Measurements from ENCODE around the gene YJEFN3.

YJEFN3 gene, protein sequence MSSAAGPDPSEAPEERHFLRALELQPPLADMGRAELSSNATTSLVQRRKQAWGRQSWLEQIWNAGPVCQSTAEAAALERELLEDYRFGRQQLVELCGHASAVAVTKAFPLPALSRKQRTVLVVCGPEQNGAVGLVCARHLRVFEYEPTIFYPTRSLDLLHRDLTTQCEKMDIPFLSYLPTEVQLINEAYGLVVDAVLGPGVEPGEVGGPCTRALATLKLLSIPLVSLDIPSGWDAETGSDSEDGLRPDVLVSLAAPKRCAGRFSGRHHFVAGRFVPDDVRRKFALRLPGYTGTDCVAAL

DNA sequence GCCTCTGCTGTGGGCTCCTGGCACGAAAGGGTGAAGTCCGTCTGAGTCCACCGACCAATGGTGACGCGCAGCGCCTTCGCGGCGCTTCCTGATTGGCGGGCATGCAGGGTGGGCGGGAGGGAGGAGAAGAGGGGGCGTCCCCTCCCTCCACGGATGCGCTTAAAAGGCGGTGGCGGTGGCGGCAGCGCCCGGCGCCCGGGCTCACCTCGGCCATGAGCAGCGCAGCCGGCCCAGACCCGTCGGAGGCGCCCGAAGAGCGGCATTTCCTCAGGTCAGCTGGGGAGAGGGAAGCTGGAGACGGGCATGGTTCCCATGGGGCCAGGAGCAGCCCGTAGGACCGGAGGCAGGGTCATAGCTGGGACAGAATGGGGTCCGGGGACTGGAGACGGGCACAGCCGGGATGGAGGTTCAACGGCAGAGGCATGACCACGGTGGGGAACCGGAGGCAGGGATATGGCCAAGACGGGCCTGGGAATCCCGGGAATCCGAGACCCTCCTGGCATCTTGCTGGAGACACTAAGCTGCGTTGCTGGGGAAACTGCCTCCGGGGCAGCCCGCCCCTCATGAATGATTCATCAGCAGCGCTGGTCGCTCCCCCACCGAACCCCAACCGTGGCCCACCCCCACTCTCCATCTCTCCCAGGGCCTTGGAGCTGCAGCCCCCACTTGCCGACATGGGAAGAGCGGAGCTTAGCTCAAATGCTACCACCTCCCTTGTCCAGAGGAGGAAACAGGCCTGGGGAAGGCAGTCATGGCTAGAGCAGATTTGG is at the start of gene YJEFN3:
TSS of gene YJEFN3 (plus strand) at position 191 of the 770 bp plus-strand sequence. CDS start at position 213, 22 bp downstream.
- DNase-seq (ENCODE audit: low spot score): no peak

DNA sequence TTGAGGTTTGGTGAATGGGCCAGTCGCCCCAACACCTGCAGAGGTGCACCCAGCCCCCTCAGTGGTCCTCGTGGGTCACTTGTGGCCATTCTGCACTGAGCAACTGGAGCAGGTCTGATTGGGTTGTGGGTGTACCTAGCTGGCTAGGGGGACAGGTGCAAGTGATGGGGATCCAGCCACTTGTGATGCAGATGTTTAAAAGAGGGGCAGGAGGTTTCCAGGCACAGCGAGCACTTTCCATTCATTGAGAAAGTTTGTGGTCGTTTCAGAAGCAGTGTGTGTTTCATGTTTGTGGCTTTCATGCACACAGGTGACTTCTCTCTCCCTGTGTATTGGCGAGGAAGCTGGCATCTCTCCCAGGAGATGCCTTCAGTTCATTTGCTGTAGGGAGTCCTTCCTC is 48.0 kb upstream of the YJEFN3 start:
- no peak for DNase-seq (ENCODE audit: low spot score)

DNA sequence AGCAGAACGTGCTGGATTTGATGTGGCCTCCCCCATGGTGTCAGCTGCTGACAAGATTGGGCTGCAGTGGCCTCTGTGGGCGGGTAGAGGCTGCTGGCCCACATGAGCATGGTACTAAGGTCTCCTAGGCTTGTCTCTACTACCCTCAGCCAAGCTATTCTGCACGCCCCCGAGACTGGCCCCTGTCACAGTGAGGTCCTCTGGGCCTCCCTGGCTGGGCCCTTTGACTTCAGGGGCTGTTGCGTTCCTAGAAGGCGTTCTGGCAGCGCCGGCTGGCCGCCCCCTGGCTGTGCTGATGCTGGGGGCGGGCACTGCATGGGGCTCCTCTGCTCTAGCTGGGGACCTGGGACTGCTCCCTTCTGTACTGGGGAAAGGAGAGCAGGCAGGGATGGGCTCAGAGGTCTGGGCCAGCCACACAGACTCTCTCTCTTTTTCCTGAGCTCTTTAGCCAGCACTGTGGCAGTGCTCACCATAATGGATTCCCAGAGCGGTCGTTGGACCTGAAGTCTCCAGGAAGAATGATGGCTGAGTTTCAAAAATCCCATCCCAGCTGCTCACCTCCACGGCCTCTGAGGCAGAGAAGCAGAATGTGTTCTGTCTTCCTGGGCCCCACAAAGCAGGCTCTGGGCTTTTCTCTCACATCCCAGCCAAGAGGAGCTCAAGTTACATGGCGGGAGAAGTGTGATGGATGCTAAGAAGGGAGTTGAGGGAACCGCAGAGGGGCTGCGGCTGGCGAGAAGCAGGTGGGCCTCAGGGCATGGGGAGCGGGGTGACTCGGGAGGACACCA is 45.7 kb upstream of the YJEFN3 start:
- no peak for DNase-seq (ENCODE audit: low spot score)

DNA sequence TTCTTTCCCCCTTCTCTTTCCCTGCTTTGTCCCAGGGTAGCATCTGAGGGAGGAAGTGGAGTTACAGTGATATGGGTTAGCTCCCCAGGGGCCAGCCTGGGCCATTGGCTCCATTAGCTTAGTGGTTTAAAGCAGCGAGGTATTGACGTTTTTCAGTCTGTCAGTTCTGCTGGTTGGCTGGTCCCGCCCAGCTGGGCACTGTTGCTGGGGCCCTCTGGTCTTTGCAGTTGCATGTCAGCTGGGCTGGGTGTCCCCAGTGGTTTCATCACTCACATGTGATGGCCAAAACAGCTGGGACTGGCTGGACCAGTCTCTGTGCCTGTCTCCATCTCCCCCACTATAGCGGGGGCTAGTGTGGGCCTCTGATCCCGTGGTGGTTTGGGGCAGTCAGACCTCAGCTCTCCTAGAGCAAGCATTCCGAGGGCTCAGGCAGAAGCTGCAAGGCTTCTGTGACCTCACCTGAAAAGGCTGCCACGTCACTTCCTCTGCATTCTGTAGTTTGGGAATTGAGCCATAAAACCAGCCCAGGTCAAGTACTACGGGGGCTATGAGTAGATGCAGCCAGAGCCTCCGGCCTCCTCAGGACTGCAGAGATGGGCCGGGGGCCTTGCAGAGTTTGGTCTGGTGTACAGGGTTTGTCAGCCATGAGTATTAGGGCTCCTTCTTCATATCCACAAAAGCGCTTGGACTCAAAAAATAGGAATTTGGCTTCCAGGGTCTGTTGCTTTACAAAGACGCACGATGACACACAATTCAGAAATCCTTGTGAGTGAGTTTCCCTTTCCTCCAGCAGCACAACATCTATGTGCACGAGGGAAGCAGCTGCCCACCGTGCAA is 43.3 kb upstream of the YJEFN3 start:
- no peak for DNase-seq (ENCODE audit: low spot score)

DNA sequence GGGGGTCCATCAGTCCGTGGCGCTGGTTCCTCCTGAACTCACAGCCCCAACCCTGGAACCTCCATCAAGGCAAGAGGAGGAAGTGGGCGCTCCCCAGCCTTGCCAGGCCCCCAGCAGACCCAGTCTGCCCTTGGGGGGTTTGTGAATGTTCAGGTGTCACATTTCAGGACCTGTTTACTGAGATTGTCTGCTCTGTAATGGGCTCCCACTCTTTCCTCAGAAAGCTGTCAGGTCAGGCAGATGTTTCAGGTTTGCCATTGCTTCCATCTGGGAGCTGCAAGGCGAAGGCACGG is 42.8 kb upstream of the YJEFN3 start:
- no peak for DNase-seq (ENCODE audit: low spot score)

DNA sequence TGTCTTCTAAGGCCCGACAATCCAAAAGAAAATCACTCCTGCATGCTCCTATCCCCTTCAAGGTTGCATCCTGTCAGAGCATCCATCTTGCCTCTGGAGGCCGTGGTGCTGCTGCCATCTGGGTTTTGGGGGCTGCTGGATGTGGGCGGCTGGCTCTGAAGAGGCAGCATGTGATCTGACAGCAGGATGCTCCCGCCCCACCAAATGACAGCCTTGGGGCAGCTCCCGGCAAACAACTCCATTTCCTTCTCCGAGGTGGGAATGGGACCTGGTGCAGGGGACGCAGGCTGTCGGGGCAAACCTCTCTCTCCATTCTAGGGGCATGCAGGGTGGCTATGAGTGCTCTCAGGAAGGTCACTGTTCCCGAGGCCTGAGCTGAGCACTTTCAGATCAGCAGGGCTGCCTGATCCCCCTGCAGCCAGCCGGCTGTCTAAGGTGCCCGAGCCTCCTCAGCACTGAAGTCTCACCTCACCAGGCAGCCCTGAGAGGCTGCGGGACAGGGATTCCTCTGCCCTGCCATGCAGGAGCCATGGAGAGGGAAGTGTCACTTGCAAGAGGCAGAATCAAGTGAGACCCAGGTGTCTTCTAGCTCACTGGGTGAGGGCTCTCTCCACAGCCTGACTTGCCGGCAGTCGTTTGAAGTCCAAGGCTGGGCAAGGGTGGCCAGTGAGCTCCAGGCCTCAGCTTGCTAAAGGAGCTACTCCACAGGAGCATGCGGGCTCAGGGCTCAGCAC is 42.2 kb upstream of the YJEFN3 start:
- no peak for DNase-seq (ENCODE audit: low spot score)

DNA sequence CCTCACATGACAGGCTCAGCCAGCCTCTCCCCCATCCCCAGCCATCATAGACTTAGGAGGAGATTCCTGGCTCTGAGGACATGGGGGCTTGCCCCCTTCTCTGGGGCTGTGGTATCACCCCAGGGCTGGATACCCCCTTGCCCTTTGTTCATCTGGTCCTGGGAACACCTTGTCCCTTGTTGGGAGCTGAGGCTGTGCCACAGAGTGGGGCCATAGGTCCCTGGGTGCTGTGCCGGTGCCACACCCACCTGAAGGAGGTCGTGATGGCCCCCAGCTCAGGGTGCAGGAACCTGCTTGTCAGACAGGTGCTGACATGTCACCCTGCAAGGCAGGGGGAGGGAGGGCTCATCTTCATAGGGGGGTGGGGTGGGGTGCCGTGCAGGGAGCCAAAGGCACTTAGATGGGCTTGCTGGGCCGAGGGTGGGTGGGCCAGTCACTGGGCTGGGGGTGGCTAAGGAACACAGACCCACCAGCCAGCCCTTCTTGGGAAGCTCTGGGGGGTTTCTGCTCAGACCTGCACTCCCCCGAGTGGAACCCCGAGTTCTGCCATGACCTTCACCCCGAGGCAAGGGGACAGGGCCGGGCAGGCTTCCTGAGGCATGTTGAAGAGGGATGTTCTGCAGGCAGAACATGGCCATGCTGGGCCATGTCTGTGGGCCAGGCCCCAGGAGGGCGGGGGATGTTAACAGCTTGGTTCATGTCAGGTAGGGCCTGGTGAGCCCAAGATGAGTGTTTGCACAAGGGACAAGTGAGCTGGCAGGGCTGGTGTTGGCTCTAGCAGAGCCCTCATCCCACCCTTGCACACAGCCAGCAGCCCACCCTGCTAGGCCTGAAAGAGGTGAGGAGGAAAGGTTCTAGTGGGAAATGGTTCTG is 41.4 kb upstream of the YJEFN3 start:
- DNase-seq (ENCODE audit: low spot score): no peak

DNA sequence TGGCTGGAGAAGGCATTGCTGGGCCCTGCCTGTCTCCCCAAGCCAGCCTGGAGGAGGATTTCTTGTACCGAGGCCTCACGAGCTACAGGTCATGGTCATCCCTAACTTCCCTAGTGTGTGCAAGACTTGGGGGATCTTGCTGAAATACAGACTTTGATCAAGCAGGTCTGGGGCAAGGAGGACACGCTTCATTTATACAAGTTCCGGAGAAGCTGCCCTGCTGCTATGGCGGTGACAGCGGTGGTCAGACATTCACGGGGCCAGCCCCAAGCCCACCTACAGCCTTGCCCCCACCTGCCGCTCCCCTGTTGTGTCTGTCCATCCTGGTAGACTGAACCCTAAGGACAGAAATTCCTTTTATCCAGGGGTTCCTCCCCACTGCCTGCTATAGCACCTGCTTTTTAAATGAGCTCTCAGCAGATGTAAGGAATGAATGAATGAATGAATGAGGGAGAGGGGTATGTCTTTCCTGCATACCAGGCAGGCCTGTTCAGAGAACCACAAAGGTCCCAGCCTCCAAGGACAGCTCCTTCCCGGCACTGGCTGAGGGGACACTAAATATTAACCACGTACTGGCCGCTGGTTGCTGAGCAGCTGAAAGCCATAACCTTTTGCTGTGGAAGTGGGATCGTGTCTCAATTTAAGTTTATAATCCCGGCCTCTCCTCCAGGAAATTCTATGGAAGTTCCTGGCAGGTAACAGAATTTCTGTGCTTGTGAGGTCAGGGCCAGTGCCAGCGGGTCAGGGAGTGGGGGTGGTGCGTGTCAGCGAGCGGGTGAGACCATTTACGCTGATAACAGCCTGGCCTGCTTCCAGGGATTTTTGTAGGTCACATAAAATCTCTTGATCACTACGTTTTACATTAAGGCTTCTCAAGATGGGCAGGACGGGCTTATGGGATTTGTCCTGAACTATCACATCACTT is 40.5 kb upstream of the YJEFN3 start:
- no peak for DNase-seq (ENCODE audit: low spot score)

DNA sequence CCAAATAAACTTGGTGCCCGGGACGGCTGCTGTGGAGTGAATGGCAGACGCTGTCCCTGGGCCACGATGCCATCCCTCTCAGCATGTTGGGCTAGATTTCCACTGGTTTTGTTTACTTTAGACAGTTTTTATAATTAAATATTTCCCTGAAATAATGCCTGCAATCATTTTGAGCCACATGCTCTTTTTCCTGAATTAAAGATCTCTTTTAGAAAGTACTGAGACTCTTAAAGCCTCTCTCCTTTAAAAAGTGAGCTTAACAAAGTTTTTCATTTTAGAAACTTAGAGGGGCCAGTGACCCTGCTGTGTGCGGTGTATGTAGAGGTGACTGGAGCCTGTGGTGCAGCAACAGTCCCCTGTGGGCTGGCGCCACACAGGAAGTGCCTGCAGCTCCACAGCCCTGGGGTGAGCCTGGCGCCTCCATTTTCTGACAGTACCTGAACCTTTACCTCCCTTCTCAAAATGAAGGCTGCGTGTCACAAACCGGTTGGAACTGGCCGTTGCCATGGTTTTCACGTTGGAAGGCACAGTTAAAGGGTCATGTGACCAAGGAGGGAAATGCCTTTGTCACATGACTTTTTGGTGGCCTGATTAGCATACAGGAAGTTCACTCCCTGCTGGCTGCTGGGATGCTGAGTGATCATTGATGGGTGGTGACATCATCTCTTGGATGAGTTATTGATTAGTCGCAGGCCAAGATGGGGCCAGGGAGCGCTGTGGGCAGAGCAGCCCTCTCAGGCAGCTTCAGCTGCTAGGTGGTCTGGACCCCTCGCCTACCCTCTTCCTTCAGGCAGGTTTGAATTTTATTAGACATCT is 39.6 kb upstream of the YJEFN3 start:
- peak; percentile 96 for DNase-seq (ENCODE audit: low spot score)

DNA sequence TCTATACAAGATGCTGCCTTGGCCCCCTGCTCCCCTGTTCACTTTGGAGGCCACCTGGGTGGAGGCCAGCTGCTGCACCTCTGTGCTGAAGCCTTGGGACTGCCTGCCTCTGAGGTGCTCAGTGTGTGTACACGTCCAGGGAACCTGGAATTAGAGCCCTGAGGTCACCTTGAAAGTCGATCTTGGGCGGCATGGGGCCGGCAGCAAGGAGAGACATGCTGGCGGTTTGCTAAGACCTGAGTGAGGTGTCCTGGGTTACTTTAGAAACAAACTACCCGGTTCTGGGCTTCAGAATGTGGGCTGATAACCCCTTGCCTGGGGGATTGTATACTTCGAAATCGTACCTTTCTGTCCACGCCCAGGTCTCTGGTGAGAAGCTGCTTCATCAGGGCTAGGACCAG is 38.9 kb upstream of the YJEFN3 start:
- no peak for DNase-seq (ENCODE audit: low spot score)

DNA sequence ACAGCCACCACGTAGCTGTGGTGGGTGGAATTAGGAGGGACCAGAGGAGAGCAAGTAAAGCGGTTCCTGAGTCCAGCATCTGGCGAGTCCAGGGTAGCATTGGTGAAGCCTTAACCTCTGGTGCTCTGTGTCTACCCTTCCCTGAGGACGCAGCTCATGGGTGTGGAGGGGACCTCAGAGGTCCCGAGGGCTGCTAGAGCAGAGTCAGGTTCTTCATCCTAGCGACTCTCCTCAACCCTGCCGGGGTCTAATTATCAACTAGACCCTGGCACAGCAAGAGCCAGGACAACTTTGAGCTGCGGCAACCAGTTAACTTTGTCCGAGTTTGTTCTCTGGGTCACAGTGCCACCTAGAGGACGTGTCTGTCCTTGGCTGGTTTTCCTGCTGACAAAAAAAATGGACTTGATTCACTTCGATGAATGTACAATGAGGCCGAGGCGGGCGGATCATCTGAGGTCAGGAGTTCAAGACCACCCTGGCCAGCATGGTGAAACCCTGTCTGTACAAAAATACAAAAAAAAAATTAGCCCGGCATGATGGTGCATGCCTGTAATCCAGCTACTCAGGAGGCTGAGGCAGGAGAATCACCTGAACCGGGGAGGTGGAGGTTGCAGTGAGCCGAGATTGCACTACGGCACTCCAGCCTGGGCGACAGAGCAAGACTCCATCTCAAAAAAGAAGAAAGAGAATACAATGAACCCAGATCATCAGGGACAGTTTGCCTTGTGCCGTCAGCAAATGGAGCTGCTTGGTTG is 38.3 kb upstream of the YJEFN3 start:
- DNase-seq (ENCODE audit: low spot score): peak; percentile 86

DNA sequence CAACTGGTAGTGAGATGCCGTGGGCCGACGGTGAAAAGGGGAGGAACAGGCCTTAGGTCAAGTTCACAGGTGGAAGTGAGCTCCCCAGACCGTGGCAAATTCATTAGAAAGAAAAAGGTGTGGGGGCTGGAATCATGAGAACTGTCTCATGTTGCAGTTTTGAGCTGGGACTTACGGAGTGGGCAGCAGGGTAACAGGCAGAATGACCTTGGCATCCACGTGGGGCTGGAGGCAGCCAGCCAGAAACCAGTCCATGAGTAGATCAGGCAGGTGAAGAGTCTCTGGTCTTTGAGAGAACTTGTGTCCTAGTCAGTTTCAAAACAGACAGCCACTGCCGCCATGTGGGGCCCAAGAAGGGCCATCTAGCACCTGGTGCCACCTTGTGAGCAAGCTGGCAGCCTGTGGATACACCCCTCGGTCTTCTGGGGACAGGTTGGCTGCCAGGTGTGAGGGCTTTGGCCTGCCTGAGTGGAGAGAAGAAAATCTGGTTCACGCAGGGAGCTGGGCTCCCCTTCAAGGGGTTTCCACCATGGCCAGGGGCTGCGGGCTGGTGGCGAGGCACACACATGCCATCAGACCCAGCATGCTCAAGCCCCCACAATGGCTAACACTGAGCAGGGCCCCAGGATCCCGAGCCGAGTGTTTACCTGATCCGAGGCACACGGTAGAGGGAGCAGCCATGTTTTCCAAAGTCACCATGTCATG is 37.2 kb upstream of the YJEFN3 start:
- DNase-seq (ENCODE audit: low spot score): no peak

DNA sequence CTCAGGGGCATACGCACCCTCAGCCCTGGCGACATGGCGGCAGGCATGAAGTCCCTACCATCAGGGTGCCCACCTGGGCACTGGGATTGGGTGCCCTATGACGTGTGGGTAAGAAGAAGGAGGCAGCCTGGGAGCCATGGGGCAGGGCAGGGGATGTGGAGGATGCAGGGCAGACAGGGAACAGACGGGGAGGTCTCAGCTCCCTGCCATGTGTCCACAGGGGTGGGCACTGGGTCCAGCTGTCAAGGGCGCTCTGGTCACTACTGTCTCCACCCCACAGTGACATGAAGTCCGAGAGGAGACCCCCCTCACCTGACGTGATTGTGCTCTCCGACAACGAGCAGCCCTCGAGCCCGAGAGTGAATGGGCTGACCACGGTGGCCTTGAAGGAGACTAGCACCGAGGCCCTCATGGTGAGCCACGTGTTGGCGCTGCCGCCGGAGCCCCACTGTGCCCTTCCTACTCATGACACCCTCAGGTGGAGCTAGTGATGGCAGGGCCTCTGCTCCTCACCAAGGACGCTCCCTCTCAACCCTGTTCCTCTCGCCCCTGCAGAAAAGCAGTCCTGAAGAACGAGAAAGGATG is 36.6 kb upstream of the YJEFN3 start:
- DNase-seq (ENCODE audit: low spot score): no peak

DNA sequence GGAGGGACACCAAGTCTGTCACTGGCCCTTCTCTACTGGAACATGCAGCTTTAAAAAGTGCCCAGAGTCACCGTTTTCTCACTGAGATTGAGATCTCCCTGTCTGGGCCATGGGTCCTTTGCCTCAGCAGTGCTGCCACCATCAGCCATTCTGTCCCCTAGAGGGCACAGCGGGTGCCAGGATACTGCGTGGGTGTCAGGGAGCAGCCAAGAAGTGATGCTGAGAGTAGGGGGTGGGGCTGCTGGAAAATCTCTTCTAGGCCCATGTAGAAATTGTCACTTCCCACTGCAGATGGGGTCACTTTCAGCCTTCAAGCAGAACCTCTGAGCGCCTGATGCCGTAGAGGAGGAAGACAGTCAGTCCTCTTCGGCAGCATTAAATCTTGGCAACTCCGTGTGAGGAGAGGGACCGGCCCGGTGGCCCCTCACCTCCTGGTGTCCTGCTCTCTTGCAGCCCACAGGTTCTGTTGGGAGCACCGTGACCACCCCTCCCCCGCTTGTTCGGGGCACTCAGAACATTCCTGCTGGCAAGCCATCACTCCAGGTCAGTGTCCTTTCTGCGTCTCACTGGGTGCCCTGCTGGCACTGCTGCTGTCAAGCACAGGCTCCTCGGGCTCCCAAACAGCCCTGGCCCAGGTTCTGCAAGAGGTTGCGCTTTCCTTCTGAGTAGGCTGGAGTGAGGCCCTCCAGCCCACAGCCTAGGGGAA is 34.7 kb upstream of the YJEFN3 start:
- no peak for DNase-seq (ENCODE audit: low spot score)

DNA sequence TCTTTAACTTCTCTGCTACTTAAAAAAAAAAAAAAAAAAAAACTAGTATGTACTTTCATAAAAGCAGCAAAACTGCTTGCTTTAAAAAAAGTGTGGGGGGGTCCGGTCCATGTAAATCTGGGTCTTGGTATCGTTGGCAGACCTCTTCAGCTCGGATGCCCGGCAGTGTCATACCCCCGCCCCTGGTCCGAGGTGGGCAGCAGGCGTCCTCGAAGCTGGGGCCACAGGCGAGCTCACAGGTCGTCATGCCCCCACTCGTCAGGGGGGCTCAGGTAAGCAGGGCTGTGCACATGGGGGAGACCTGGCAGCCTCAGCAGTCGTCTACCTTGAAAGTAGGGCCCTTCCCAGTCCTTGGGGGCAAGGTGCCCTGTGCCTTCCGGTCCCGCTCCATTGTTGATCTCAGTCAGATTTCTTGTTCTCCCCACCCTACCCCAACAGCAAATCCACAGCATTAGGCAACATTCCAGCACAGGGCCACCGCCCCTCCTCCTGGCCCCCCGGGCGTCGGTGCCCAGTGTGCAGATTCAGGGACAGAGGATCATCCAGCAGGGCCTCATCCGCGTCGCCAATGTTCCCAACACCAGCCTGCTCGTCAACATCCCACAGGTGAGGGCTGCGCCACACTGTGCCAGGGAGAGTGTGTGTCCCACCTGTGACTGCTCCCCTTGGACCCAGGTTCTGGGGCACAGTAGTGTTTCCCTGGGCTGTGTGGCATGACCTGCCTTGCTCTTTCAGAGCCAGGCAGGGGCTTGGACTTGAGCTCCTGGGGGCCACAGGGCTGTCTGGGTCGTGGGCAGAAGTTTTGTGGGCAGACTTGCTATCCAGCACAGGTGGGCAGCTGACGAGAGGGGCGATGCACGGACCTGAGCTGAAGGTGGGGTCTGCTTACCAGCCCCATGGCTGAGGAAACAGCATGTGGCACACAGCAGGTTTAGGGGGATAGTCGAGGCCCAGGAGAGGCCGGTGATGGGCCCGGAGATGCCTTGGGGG is 32.8 kb upstream of the YJEFN3 start:
- DNase-seq (ENCODE audit: low spot score): no peak
